Measurements from ENCODE around the gene CD300LG. TPM values are rescaled to one million over a fixed set of nuclear protein-coding genes. Genes with fewer than 3 reads are reported as not detected.
A peak's percentile ranks its signal among the peaks of the same experiment; 100 is the strongest.

Gene CD300LG
- total and polyA plus RNA-seq, 8 donors = 0.29 to 3.7 (median 0.92) TPM; not detected in 1

- WGBS, 5 donors = 72 to 86% (median 72%) methylated on average over 13 to 20 of the region's 20 CpGs
- peak; percentile 67 to 71 for DNase-seq
- no peaks in the 10 kb centered on the region for H3K27me3 ChIP-seq
- TF ChIP-seq EP300 (IDR thresholded peaks at IDR 0.05) (no peak), CTCF (IDR thresholded peaks at IDR 0.05) (peak in 5 of 7 experiments; percentile 55 to 83 (median 74))
- no peaks in the 10 kb centered on the region for H3K9me3 ChIP-seq
- no peak overlapping the region for H3K27ac ChIP-seq
- no peak overlapping the region for H3K4me3 ChIP-seq
- peaks cover 0 to 60% (median 27%) of the 10 kb centered on the region in 4 donors for H3K36me3 ChIP-seq
- intact Hi-C loops (cut with DNase I; ENCODE audit: low total_unique reads) = no loop called here
- H3K4me1 ChIP-seq = peaks cover 0 to 11% (median 5%) of the 10 kb centered on the region in 4 donors
Measured at GRCh38 chr17:43880420-43880991, 33.5 kb downstream of the CD300LG start.

- Histone ChIP-seq H3K36me3 (peaks cover 0 to 54% (median 27%) of the 10 kb centered on the region in 4 donors), H3K9me3 (no peaks in the 10 kb centered on the region), H3K27ac (no peak overlapping the region), H3K4me1 (peaks cover 0 to 11% (median 5%) of the 10 kb centered on the region in 4 donors), H3K27me3 (no peaks in the 10 kb centered on the region), H3K4me3 (no peak overlapping the region)
- no peak for DNase-seq
- TF ChIP-seq EP300 (IDR thresholded peaks at IDR 0.05) (no peak), POLR2AphosphoS5 (IDR thresholded peaks at IDR 0.05) (no peak), CTCF (IDR thresholded peaks at IDR 0.05) (no peak), POLR2A (IDR thresholded peaks at IDR 0.05) (no peak)
- intact Hi-C loops (cut with DNase I; ENCODE audit: low total_unique reads) = no loop called here
- WGBS, 5 donors = 89 to 97% (median 93%) methylated on average over 11 to 12 of the region's 12 CpGs
Measured at GRCh38 chr17:43881181-43881580, 34.2 kb downstream of the CD300LG start.

- no peak overlapping the region for H3K27ac ChIP-seq
- 93 to 94% (median 94%) methylated on average over 17 to 27 of the region's 27 CpGs for WGBS, 5 donors
- intact Hi-C loops (cut with DNase I; ENCODE audit: low total_unique reads) = no loop called here
- no peak overlapping the region for H3K4me3 ChIP-seq
- no peaks in the 10 kb centered on the region for H3K27me3 ChIP-seq
- H3K4me1 ChIP-seq = peaks cover 0 to 11% (median 5%) of the 10 kb centered on the region in 4 donors
- DNase-seq = no peak
- H3K36me3 ChIP-seq = peaks cover 0 to 47% (median 26%) of the 10 kb centered on the region in 4 donors
- TF ChIP-seq EP300 (IDR thresholded peaks at IDR 0.05) (no peak), CTCF (IDR thresholded peaks at IDR 0.05) (no peak), POLR2A (IDR thresholded peaks at IDR 0.05) (no peak), POLR2AphosphoS5 (IDR thresholded peaks at IDR 0.05) (no peak)
- H3K9me3 ChIP-seq = no peaks in the 10 kb centered on the region
Measured at GRCh38 chr17:43881758-43882505, 35.0 kb downstream of the CD300LG start.

GRCh38 chr17:43882761-43883415, 35.9 kb downstream of the CD300LG start:
- intact Hi-C loops (cut with DNase I; ENCODE audit: low total_unique reads) = no loop called here
- Histone ChIP-seq H3K27ac (no peak overlapping the region), H3K9me3 (no peaks in the 10 kb centered on the region), H3K4me3 (no peak overlapping the region), H3K4me1 (peaks cover 0 to 11% (median 5%) of the 10 kb centered on the region in 4 donors), H3K27me3 (no peaks in the 10 kb centered on the region), H3K36me3 (peaks cover 0 to 37% (median 21%) of the 10 kb centered on the region in 4 donors)
- WGBS, 5 donors = 87 to 92% (median 91%) methylated on average over 9 to 14 of the region's 14 CpGs
- no peak for TF ChIP-seq EP300 (IDR thresholded peaks at IDR 0.05)
- no peak for TF ChIP-seq POLR2AphosphoS5 (IDR thresholded peaks at IDR 0.05)
- TF ChIP-seq POLR2A (IDR thresholded peaks at IDR 0.05) = no peak
- no peak for TF ChIP-seq CTCF (IDR thresholded peaks at IDR 0.05)
- no peak for DNase-seq

Measured in stomach (tissue), 9 donors.